G401 (cell line): ENCODE results near the gene NCKAP1. TPM values are rescaled to one million over a fixed set of nuclear protein-coding genes. Genes with fewer than 3 reads are reported as not detected.
"Not testable (repeated sequence)": the region's sequence is repeated elsewhere in the genome, so short reads cannot be mapped to it uniquely, and the experiment has no call there.

Experiments
- DNase-seq: peaks from one replicate; pipeline ENCODE4 v3.0.0-alpha.2; 2015; ENCODE audit warnings: low spot score
- in situ Hi-C: cut with HindIII; loops from 2 replicates; pipeline ENCODE4 v1.10.0; 2016; ENCODE audit warnings: low sequenced_read_pairs, mixed read lengths
- total RNA-seq: library from RNA; depleted of rRNA; stranded (reverse); fragments of >200 nt; shearing (Covaris generic); gene quantifications from 2 replicates; pipeline ENCODE4 v1.2.3, GENCODE V29; 2014

NCKAP1 gene
- total RNA-seq, 1 experiment from 2014 or later: 163 TPM

- in situ Hi-C loops, DNase-seq: not testable (repeated sequence)
Observed at GRCh38 chr2:183017845-183018244, 20.4 kb downstream of the NCKAP1 start.

DNA sequence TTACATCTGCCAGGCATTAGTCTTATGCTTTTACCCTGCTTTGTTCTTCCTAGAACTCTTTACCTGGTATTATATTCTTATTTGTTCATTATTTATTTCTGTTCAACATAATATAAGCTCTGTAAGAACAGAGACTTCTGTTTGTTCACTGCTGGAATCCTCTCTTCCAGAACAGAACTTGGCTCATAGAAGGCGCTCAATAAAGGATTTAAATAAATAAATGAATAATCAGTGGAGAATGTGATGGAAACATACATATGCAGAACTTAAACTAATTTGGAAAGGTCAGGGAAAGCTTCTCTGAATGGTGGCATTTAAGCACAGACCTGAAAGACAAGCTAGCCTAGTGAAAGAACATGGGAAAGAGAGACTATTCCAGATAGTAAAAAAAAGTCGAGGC is 24.3 kb downstream of the NCKAP1 start:
- no peak for DNase-seq
- in situ Hi-C loops: no loop called here

DNA sequence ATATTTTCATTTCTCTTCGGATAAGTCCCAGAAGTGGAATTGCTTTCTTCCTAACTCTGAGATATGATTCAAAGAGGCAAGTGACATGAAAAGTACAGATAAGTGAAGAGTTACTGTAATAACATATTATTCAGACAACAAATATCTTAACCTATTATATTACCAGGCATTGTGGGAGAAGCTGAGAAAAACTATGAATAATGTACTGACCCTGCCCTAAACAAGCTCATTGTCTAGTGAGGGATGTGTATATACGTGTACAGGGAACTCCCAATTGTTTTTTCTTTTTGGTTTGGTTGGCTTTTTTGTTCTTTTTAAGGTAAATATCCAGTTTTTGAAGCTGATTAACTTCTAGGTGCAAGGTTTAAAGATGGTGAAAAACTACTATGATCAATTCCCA is 26.5 kb downstream of the NCKAP1 start:
- in situ Hi-C loops: no loop called here
- DNase-seq: no peak

- DNase-seq: no peak
- in situ Hi-C loops: no loop called here
Observed at GRCh38 chr2:183010112-183010511, 28.1 kb downstream of the NCKAP1 start.

GRCh38 chr2:183009249-183009899 is 28.9 kb downstream of the NCKAP1 start:
- no peak for DNase-seq
- in situ Hi-C loops: no loop called here

- in situ Hi-C loops: no loop called here
- DNase-seq: no peak
Observed at GRCh38 chr2:183001948-183002347, 36.3 kb downstream of the NCKAP1 start.

- in situ Hi-C loops: no loop called here
Observed at GRCh38 chr2:183000846-183001245, 37.4 kb downstream of the NCKAP1 start.

GRCh38 chr2:182999348-183000028 is 38.8 kb downstream of the NCKAP1 start:
- in situ Hi-C loops: no loop called here
- DNase-seq: no peak

More at GRCh38 chr2:183000846-183001245, 37.4 kb downstream of the NCKAP1 start:
- DNase-seq: no peak

DNA sequence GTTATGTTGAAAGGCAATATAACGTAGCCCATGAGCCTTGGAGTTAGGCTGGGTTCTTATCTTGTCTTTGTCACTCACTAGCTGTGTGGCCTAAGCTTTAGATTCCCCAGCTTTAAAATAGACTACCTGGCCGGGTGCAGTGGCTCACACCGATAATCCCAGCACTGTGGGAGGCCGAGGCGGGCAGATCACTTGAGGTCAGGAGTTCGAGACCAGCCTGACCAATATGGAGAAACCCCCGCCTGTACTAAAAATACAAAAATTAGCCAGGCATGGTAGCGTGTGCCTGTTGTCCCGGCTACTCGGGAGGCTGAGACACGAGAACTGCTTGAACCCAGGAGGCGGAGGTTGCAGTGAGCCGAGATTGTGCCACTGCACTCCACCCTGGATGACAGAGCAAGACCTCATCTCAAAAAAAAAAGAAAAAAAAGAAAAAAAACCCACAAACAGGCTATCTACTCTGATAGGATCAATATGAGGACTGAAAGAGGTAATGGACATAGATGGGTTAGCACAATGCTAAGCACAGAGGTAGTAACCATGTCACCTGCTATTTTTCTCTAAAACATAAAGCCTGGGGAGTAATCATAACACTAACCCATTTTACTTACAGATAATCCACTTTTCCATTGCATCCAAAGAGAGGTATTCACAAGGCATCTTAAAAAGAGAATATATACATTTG is 43.9 kb downstream of the NCKAP1 start:
- no peak for DNase-seq
- in situ Hi-C loops: no loop called here

- in situ Hi-C loops: no loop called here
- no peak for DNase-seq
Observed at GRCh38 chr2:182982941-182983340, 55.3 kb downstream of the NCKAP1 start.

DNA sequence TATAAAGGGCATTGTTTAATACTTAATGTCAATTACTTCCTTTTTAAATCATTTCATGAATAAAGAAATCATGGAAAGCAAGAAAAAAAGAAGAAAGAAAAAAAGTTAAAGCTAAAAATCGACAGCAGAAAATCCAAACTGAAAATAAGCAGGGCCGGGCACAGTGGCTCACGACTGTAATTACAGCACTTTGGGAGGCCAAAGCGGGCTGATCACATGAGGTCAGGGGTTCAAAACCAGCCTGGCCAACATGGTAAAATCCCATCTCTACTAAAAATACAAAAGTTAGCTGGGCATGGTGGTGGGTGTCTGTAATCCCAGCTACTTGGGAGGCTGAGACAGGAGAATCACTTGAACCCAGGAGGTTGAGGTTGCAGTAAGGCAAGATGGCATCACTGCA is 56.8 kb downstream of the NCKAP1 start:
- in situ Hi-C loops: not testable (repeated sequence)

DNA sequence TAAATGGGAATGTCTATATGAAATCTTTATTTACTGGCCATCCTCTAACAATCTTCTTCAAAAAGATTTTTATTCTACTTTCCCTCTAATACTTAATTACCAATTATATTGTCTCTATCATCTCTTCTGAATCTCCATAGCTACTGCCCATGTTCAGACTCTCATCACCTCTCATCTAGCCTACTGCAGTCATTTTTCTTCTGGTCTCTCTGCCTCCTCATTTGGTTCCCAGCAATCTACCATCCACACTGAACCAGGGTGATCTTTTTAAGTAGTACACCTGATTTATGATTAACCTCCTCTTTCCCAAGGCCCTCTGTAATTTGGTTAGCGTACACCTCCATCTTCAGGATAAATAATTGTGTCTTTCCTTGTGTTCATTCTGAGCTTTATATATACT is 57.6 kb downstream of the NCKAP1 start:
- in situ Hi-C loops: no loop called here
- no peak for DNase-seq

More for the DNA sequence above, 56.8 kb downstream of the NCKAP1 start:
- DNase-seq: not testable (repeated sequence)

DNA sequence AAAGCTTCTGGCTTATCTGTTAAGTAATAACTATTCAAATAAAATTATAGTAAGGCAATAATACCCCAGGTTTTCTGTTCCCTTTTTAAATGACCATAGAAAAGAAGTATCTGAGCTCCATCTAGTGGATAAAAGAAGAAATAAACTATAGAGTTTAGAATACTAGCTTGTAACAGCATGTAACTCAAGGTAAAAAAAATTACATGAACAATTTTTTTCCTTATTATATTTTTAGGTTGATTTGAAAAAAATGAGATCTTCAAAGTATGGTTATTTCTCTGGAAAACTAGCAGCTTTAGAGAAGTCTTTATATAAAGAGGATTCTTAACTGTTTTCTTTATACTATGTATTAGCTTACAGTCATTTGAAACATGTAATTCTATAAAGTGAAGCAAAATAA is 58.1 kb downstream of the NCKAP1 start:
- peak; percentile 59 for DNase-seq
- in situ Hi-C loops: no loop called here

DNA sequence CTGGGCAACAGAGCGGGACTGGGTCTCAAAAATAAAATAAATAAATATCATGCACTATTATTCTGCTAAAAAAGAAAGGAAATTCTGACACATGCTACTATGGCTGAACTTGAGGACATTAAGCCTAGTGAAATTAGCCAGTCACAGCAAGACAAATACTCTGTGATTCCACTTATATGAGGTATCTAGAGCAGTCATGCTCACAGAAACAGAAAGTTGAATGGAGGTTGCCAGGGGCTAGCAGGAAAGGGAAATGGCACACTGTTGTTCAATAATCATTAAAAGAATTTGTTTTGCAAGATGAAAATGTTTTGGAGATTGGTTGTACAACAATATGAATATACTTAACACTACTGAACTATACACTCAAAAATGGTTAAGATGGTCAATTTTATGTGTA is 60.8 kb downstream of the NCKAP1 start:
- no peak for DNase-seq
- in situ Hi-C loops: no loop called here

- in situ Hi-C loops: no loop called here
- no peak for DNase-seq
Observed at GRCh38 chr2:182973441-182974352, 64.6 kb downstream of the NCKAP1 start.

GRCh38 chr2:182972548-182972942 is 65.7 kb downstream of the NCKAP1 start:
- in situ Hi-C loops: no loop called here
- DNase-seq: no peak

GRCh38 chr2:182971820-182972547 is 66.3 kb downstream of the NCKAP1 start:
- no peak for DNase-seq
- in situ Hi-C loops: no loop called here

DNA sequence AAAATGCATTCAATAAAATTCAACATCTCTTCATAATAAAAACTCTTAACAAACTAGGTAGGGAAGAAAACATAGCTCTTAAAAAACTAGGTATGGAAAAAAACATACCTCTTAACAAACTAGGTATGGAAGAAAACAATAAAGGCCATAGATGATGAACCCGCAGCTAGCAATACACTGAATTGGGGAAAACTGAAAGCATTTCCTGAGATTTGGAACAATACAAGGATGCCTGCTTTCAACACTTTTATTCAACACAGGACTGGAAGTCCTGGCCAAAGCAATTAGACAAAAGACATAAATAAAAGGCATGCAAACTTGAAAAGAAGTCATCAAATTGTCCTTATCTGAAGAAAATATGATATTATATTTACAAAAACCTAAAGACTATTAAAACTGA is 67.8 kb downstream of the NCKAP1 start:
- in situ Hi-C loops: no loop called here
- DNase-seq: no peak

DNA sequence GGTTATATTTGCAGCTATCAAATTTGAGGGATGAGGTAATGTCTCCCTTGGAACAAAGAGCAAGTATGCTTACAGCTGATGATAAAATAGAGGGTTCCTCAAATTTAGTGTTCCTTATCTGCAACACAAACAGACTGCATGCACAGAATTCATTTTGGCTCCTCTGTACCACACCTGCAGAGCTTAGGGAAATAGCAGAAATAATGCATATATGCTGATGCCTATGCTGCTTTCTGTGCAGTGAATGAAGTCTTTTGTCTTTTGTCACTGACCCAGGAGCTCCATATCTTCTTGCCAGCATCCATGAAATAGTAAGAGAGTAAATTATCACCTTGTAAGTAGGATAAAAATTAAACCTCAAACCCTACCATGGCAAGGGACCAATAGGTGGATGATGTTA is 69.8 kb downstream of the NCKAP1 start:
- in situ Hi-C loops: no loop called here
- DNase-seq: peak; percentile 31
